D721Med (cell line): ENCODE results near the gene IQSEC1.

Experiments used
- DNase-seq: peaks from one replicate; pipeline ENCODE4 v3.0.0; 2011; ENCODE audit warnings: low spot score; ENCODE audit not compliant: insufficient read length
- FAIRE-seq: peaks from 2 replicates; lab custom pipeline; 2011; peaks lifted over from hg19 to GRCh38; lab: Jason Lieb, UNC
- TF ChIP-seq, protein P1 (sequence below): IDR thresholded peaks from 2 replicates; pipeline ENCODE4 v1.5.1; 2012; ENCODE audit warnings: mild to moderate bottlenecking, control low read depth; ENCODE audit not compliant: insufficient read depth; ENCODE audit errors: missing control alignments

IQSEC1 gene

DNA sequence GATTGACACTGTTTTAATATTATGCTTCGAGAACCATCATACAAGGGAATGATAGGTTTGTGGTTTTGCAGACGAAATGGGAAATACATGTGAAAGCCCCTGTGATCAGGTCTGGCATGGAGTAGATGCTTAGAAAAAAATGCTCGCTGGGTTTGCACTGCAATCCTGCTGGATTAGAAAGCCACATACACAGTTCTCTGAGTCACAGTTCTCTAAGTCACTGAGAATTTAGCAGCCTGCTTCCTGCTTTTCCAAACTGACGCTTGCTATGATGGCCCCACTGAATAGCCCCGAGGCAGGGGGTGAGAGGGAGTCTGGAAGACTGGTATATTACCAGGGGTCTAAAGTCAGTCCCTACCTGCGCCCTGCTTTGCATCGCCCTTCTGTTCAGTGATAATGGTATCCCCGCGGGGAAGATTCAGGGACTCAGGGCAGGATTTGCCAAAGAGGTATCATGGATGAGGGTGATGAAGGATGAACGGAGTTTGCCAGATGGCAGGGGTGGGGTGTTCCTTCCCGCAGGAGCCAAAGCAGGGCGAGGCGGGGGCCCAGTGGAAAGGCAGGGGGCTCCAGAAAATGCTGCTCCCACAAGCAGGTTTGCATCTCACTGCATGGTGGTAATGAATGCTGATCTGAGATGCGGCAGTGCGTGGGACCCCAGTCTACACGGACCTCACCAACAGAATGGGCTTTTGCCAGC is 82.3 kb downstream of the IQSEC1 start:
- FAIRE-seq (peak; percentile 41), DNase-seq (peak; percentile 52)
- TF ChIP-seq, protein P1, sequence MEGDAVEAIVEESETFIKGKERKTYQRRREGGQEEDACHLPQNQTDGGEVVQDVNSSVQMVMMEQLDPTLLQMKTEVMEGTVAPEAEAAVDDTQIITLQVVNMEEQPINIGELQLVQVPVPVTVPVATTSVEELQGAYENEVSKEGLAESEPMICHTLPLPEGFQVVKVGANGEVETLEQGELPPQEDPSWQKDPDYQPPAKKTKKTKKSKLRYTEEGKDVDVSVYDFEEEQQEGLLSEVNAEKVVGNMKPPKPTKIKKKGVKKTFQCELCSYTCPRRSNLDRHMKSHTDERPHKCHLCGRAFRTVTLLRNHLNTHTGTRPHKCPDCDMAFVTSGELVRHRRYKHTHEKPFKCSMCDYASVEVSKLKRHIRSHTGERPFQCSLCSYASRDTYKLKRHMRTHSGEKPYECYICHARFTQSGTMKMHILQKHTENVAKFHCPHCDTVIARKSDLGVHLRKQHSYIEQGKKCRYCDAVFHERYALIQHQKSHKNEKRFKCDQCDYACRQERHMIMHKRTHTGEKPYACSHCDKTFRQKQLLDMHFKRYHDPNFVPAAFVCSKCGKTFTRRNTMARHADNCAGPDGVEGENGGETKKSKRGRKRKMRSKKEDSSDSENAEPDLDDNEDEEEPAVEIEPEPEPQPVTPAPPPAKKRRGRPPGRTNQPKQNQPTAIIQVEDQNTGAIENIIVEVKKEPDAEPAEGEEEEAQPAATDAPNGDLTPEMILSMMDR: no peak

DNA sequence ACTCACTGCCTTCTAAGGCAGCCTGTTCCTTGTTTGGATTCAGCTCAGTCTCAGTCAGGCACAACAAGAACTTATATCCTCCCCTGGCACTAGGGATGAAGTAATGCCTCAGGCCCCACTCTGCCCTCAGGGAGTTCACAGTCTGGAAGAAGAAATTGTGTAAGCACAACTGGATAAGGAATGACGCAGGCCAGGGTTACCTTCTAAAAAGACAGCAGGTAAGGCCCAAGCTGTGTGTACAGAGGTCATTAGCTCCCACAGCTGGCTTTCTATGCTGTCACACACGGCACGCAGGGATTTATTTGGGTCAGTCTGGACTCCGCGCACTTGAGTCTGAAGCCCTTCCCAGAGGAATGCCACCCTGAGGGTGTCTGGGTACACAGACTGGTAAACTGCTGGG is 82.9 kb downstream of the IQSEC1 start:
- TF ChIP-seq, protein P1: no peak
- DNase-seq (no peak), FAIRE-seq (no peak)

DNA sequence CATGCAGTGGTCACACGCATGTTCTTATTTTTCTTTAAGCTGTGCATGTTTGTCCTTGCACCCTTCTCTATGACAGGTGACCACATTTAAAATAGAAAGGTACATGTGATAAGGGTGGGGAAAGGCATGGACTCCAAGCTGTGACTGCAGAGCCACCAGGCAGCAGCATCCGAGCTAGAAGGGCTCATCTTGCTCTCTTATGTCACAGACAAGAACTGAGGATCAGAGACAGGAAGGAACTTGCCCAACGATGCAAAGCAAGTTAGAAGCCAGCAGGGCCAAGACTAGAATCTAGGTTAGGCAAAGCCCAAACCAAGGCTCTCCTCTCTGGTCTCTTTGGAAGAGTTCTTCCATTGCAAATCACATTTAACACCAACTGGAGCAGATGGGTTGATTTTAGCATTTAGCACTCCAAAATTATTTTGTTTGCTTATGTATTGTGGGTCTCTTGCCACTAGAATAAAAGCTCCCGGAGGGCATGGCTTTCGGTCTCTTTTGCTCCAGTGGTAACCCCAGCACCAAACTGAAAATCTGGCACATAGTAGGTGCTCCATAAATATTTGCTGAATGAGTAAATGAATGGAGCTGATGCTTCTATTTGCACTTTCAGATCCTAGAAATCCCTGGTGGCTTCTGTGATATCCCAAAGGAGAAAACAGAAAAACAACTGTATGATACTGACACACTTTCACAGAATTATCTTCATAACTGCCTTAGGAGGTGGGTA is 84.3 kb downstream of the IQSEC1 start:
- TF ChIP-seq, protein P1: no peak
- DNase-seq: no peak
- peak; percentile 6 for FAIRE-seq

DNA sequence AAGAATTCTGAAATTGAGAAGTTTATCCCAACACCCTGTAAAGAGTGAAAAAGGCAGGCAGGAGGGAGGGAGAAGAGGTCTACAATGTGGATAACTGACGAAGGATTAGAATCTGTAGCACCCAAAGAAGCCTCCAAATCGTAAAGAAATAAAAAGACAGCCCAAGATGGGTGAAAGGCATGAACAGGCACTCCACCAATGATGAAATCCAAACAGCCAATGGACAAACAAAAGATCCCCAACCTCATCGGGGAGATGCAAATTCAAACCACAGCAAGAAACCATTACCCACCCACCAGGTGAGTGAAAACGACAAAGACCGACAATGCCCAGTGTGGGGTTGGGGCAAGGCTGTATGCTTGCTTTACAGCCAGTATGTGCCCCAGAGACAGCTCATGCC is 85.6 kb downstream of the IQSEC1 start:
- FAIRE-seq: no peak
- TF ChIP-seq, protein P1: no peak
- no peak for DNase-seq

DNA sequence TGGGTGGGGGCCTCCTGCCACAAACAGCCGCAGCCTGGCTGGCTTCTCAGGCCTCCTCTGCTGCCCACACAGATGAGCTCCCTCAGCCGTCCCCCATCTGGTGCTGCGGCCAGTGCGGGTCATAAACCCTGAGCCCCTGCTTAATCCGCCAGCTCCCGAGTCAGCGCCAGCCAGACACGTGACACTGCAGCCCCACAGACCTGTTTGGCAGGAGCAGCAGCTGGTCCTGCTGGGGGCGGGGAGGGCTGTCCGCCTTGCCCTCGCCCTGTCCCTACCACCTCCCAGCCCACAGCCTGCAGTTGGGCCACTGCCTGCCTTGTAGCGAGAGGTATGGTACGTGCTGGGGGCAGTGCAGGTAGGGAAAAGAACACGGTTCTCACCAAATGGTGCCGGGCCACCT is 86.2 kb downstream of the IQSEC1 start:
- FAIRE-seq (no peak), DNase-seq (peak; percentile 81)
- TF ChIP-seq, protein P1: no peak

DNA sequence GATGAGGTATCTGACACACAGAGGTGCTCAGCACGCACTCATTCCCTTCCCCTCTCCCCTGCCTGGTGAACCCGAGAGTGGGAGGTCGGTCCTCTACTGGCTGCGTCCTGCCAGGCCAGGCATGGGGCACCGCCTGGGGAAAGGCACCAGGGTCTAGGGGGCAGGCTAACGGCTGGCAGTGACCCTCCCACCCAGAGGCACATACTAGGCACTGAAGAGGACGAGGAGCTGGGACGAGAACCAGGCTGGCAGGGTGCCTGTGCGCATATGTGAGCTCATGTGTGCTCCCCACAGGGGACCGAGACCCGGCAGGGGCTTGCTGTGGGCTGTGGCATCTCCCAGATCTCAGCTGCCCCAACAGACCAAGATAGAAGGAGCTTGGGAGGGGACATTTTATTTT is 86.7 kb downstream of the IQSEC1 start:
- TF ChIP-seq, protein P1: no peak
- DNase-seq (no peak), FAIRE-seq (no peak)

DNA sequence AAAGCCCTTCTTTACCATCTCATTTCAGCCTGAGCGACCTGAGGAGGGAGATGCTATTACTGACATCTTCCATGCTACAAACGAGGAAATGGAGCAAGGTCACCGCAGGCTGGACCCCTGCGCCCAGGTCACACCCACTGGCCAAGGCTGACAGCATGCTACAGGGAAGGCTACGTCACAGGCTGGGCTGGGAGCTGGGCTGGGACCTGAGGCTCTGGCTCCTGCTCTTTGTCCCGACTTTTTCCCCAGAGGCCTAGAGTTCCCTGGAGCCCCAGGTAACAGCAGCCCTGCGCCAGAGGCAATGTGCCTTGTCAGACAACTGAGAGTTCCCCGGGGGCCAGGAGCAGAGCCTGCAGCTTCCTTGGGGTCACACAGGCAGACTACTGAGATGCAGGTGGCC is 87.2 kb downstream of the IQSEC1 start:
- TF ChIP-seq, protein P1: no peak
- DNase-seq (no peak), FAIRE-seq (no peak)
